Nephron progenitor cell (in vitro differentiated cells): ENCODE data around the gene POMT1.
"Not testable (repeated sequence)": the region's sequence is repeated elsewhere in the genome, so short reads cannot be mapped to it uniquely, and the experiment has no call there.

ENCODE experiments used
- DNase-seq: peaks from one replicate; pipeline ENCODE4 v3.0.0; 2021
- H3K27ac Mint-ChIP-seq: 2 replicates; pipeline ENCODE4 v1.8.0; 2021; ENCODE audit warnings: mild to moderate bottlenecking, moderate library complexity, mixed read lengths
- H3K27me3 Mint-ChIP-seq: 2 replicates; pipeline ENCODE4 v1.8.0; 2021; ENCODE audit warnings: mild to moderate bottlenecking, low read depth, mixed read lengths; ENCODE audit not compliant: poor library complexity
- H3K36me3 Mint-ChIP-seq: 2 replicates; pipeline ENCODE4 v1.8.0; 2021; ENCODE audit warnings: low read depth, mixed read lengths
- H3K4me1 Mint-ChIP-seq: 2 replicates; pipeline ENCODE4 v1.8.0; 2021; ENCODE audit warnings: mixed read lengths
- H3K4me3 Mint-ChIP-seq: 2 replicates; pipeline ENCODE4 v1.8.0; 2021; ENCODE audit warnings: mild to moderate bottlenecking, moderate library complexity, mixed read lengths
- H3K9me3 Mint-ChIP-seq: 2 replicates; pipeline ENCODE4 v1.8.0; 2021; ENCODE audit warnings: mild to moderate bottlenecking, moderate library complexity, mixed read lengths
- TF ChIP-seq, protein P1 (sequence below): fragments of 200-600 bp; sonication (generic); IDR thresholded peaks from 2 replicates; pipeline ENCODE4 v1.5.0; 2021; ENCODE audit warnings: antibody characterized with exemption

Gene POMT1

GRCh38 chr9:131545003-131545785 is 42.5 kb downstream of the POMT1 start, which contains the start of gene PRRT1B:
Gene PRRT1B (plus strand): TSS chr9:131545523. CDS start chr9:131545616, 93 bp downstream.
- peaks cover 71% of the 10 kb centered on the region for H3K9me3 Mint-ChIP-seq
- no peak within 1 kb of the TSS for H3K4me3 Mint-ChIP-seq
- H3K36me3 Mint-ChIP-seq: peaks cover 11% of the 10 kb centered on the region
- H3K27me3 Mint-ChIP-seq: peaks cover 14% of the 10 kb centered on the region
- TF ChIP-seq, protein P1, sequence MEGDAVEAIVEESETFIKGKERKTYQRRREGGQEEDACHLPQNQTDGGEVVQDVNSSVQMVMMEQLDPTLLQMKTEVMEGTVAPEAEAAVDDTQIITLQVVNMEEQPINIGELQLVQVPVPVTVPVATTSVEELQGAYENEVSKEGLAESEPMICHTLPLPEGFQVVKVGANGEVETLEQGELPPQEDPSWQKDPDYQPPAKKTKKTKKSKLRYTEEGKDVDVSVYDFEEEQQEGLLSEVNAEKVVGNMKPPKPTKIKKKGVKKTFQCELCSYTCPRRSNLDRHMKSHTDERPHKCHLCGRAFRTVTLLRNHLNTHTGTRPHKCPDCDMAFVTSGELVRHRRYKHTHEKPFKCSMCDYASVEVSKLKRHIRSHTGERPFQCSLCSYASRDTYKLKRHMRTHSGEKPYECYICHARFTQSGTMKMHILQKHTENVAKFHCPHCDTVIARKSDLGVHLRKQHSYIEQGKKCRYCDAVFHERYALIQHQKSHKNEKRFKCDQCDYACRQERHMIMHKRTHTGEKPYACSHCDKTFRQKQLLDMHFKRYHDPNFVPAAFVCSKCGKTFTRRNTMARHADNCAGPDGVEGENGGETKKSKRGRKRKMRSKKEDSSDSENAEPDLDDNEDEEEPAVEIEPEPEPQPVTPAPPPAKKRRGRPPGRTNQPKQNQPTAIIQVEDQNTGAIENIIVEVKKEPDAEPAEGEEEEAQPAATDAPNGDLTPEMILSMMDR: no peak
- peaks cover 9% of the 10 kb centered on the region for H3K4me1 Mint-ChIP-seq
- no peak for DNase-seq
- no peak within 1 kb of the TSS for H3K27ac Mint-ChIP-seq

GRCh38 chr9:131545786-131546335 is 43.1 kb downstream of the POMT1 start:
- H3K36me3 Mint-ChIP-seq: peaks cover 11% of the 10 kb centered on the region
- TF ChIP-seq, protein P1: no peak
- no peak overlapping the region for H3K27ac Mint-ChIP-seq
- H3K9me3 Mint-ChIP-seq: peaks cover 69% of the 10 kb centered on the region
- H3K4me3 Mint-ChIP-seq: no peak overlapping the region
- no peak for DNase-seq
- peaks cover 9% of the 10 kb centered on the region for H3K4me1 Mint-ChIP-seq
- H3K27me3 Mint-ChIP-seq: peaks cover 13% of the 10 kb centered on the region

- Mint-ChIP-seq H3K27ac (peak overlapping the region; percentile 64), H3K36me3 (peaks cover 16% of the 10 kb centered on the region), H3K9me3 (peaks cover 73% of the 10 kb centered on the region), H3K4me1 (peaks cover 9% of the 10 kb centered on the region), H3K4me3 (no peak overlapping the region), H3K27me3 (peaks cover 12% of the 10 kb centered on the region)
- TF ChIP-seq, protein P1: no peak
- DNase-seq: peak; percentile 32
These were observed 43.8 kb downstream of the POMT1 start for GRCh38 chr9:131546336-131547084.

DNA sequence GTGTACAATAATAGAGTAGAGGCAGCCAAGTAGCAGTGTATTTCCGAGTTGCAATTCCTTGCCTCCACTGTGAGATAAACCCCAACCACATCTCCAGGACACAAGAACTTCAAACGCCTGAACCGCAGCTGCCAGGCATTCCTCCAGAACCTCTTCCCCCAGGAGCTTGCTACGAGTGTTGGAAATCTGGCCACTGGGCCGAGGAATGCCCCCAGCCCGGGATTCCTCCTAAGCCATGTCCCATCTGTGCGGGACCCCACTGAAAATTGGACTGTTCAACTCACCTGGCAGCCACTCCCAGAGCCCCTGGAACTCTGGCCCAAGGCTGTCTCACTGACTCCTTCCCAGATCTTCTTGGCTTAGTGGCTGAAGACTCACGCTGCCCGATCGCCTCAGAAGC is 46.5 kb downstream of the POMT1 start:
- H3K27ac Mint-ChIP-seq, DNase-seq, H3K4me3 Mint-ChIP-seq: not testable (repeated sequence)
- Mint-ChIP-seq H3K36me3 (peaks cover 16% of the 10 kb centered on the region), H3K9me3 (peaks cover 57% of the 10 kb centered on the region), H3K27me3 (peaks cover 36% of the 10 kb centered on the region), H3K4me1 (peaks cover 17% of the 10 kb centered on the region)

DNA sequence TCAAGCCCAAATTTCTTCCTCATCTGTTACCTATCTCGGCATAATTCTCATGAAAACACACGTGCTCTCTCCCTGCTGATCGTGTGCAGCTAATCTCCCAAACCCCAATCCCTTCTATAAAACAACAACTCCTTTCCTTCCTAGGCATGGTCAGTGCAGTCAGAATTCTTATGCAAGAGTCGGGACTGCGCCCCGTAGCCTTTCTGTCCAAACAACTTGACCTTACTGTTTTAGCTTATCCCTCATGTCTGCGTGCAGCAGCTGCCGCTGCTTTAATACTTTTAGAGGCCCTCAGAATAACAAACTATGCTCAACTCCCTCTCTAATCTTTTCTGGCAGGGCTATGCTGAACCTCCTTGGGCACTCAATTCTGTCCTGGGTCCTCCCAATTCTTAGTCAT is 47.7 kb downstream of the POMT1 start:
- H3K36me3 Mint-ChIP-seq: peaks cover 12% of the 10 kb centered on the region
- H3K4me3 Mint-ChIP-seq, H3K27ac Mint-ChIP-seq, DNase-seq: not testable (repeated sequence)
- peaks cover 17% of the 10 kb centered on the region for H3K4me1 Mint-ChIP-seq
- H3K9me3 Mint-ChIP-seq: peaks cover 50% of the 10 kb centered on the region
- H3K27me3 Mint-ChIP-seq: peaks cover 46% of the 10 kb centered on the region

GRCh38 chr9:131552030-131552429 is 49.3 kb downstream of the POMT1 start:
- H3K36me3 Mint-ChIP-seq: peaks cover 12% of the 10 kb centered on the region
- H3K27ac Mint-ChIP-seq: no peak overlapping the region
- H3K4me3 Mint-ChIP-seq: no peak overlapping the region
- peaks cover 50% of the 10 kb centered on the region for H3K9me3 Mint-ChIP-seq
- TF ChIP-seq, protein P1: no peak
- DNase-seq: no peak
- peaks cover 59% of the 10 kb centered on the region for H3K27me3 Mint-ChIP-seq
- peaks cover 17% of the 10 kb centered on the region for H3K4me1 Mint-ChIP-seq
